ENCODE results near the gene CALN1.

- TF ChIP-seq, protein P1, sequence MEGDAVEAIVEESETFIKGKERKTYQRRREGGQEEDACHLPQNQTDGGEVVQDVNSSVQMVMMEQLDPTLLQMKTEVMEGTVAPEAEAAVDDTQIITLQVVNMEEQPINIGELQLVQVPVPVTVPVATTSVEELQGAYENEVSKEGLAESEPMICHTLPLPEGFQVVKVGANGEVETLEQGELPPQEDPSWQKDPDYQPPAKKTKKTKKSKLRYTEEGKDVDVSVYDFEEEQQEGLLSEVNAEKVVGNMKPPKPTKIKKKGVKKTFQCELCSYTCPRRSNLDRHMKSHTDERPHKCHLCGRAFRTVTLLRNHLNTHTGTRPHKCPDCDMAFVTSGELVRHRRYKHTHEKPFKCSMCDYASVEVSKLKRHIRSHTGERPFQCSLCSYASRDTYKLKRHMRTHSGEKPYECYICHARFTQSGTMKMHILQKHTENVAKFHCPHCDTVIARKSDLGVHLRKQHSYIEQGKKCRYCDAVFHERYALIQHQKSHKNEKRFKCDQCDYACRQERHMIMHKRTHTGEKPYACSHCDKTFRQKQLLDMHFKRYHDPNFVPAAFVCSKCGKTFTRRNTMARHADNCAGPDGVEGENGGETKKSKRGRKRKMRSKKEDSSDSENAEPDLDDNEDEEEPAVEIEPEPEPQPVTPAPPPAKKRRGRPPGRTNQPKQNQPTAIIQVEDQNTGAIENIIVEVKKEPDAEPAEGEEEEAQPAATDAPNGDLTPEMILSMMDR (IDR thresholded peaks at IDR 0.05; ENCODE audit: low read depth, low read length, missing input control): no peak
- TF ChIP-seq, protein P2, sequence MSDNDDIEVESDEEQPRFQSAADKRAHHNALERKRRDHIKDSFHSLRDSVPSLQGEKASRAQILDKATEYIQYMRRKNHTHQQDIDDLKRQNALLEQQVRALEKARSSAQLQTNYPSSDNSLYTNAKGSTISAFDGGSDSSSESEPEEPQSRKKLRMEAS (IDR thresholded peaks at IDR 0.05): no peak
- TF ChIP-seq YY1 (IDR thresholded peaks at IDR 0.05) (no peak), SP1 (IDR thresholded peaks at IDR 0.05) (no peak), EGR1 (IDR thresholded peaks at IDR 0.05; ENCODE audit: low read depth in 2 of 2) (no peak), TAF1 (conservative IDR thresholded peaks at IDR 0.05) (no peak), NR2F2 (IDR thresholded peaks at IDR 0.05) (no peak), GABPA (IDR thresholded peaks at IDR 0.05 in 1 of 2, conservative IDR thresholded peaks at IDR 0.05 in 1 of 2) (no peak)
These were observed 144.0 kb downstream of the CALN1 start for GRCh38 chr7:72268090-72268489.

Measured in liver (tissue), 3 donors.